IMR-90 (cell line): ENCODE data around the gene HMG20A. TPM values are rescaled to one million over a fixed set of nuclear protein-coding genes. Genes with fewer than 3 reads are reported as not detected.

Experiments used
- ATAC-seq: fragments of 200-7000 bp; cut with Tn5 transposase; 2 replicates; pipeline ENCODE4 v1.9.1; 2020; ENCODE audit warnings: low read depth, mild to moderate bottlenecking, moderate library complexity
- BruUV-seq: library from RNA; stranded (reverse); fragments of 400-500 nt; replicated peaks from 2 replicates; lab custom pipeline; 2021; lab: Mats Ljungman, UMichigan
- CTCF ChIA-PET: fragments of 300-600 bp; formaldehyde crosslinking; extraction: SDS; loops from one replicate; lab custom pipeline; 2021; ENCODE audit warnings: antibody characterized with exemption; lab: Yijun Ruan, JAX
- POLR2A ChIA-PET: fragments of 300-600 bp; sonication (Branson Sonifier 250); formaldehyde crosslinking; loops from one replicate; lab custom pipeline; 2022; ENCODE audit warnings: antibody characterized with exemption; ENCODE audit not compliant: unreplicated experiment; lab: Charles Lee
- DNase-seq: peaks from one replicate; pipeline ENCODE4 v3.0.0; 2013
- H2AFZ ChIP-seq: replicated peaks from 2 replicates; pipeline ENCODE3; 2013; ENCODE audit warnings: low read length, mild to moderate bottlenecking; ENCODE audit not compliant: poor library complexity
- H2AK5ac ChIP-seq: 2 replicates; pipeline ENCODE4 v1.6.1; 2013; ENCODE audit warnings: low read depth, low read length, inconsistent platforms
- H2AK9ac ChIP-seq: replicated peaks from 2 replicates; pipeline ENCODE3; 2013; ENCODE audit warnings: mild to moderate bottlenecking, low read depth, low read length, moderate library complexity; ENCODE audit not compliant: poor library complexity
- H2BK120ac ChIP-seq: 2 replicates; pipeline ENCODE4 v1.6.1; 2013; ENCODE audit warnings: low read depth, low read length, inconsistent platforms
- H2BK15ac ChIP-seq: 3 replicates; pipeline ENCODE4 v1.6.1; 2013; ENCODE audit warnings: low read depth, low read length, inconsistent platforms
- H2BK20ac ChIP-seq: 2 replicates; pipeline ENCODE4 v1.6.1; 2013; ENCODE audit warnings: low read depth, mild to moderate bottlenecking, inconsistent platforms, low read length, moderate library complexity
- H2BK5ac ChIP-seq: 2 replicates; pipeline ENCODE4 v1.6.1; 2013; ENCODE audit warnings: mild to moderate bottlenecking, low read depth, low read length, inconsistent platforms; ENCODE audit not compliant: poor library complexity, severe bottlenecking
- H3K14ac ChIP-seq: replicated peaks from 2 replicates; pipeline ENCODE4 v1.6.1; 2013; ENCODE audit warnings: low read depth, low read length, inconsistent platforms
- H3K18ac ChIP-seq: 2 replicates; pipeline ENCODE4 v1.6.1; 2013; ENCODE audit warnings: low read depth, low read length, control low read depth
- H3K23ac ChIP-seq: 2 replicates; pipeline ENCODE4 v1.6.1; 2013; ENCODE audit warnings: low read depth, low read length, inconsistent platforms
- H3K27ac ChIP-seq: 2 replicates; pipeline ENCODE4 v1.5.1; 2013; ENCODE audit warnings: mild to moderate bottlenecking, control low read depth, low read length; ENCODE audit not compliant: insufficient read depth
- H3K27me3 ChIP-seq: 2 replicates; pipeline ENCODE4 v1.6.1; 2013; ENCODE audit warnings: low read length; ENCODE audit not compliant: control insufficient read depth, insufficient read depth
- H3K36me3 ChIP-seq: 2 replicates; pipeline ENCODE4 v1.6.1; 2013; ENCODE audit warnings: low read length, mixed read lengths; ENCODE audit not compliant: control insufficient read depth, insufficient read depth
- H3K4ac ChIP-seq: 2 replicates; pipeline ENCODE4 v1.6.1; 2013; ENCODE audit warnings: low read depth, low read length, inconsistent platforms
- H3K4me1 ChIP-seq: 2 replicates; pipeline ENCODE4 v1.6.1; 2013; ENCODE audit warnings: low read length, mixed read lengths; ENCODE audit not compliant: control insufficient read depth, insufficient read depth
- H3K4me2 ChIP-seq: 2 replicates; pipeline ENCODE4 v1.6.1; 2013; ENCODE audit warnings: low read depth, mild to moderate bottlenecking, control low read depth, low read length, moderate library complexity
- H3K4me3 ChIP-seq: 2 replicates; pipeline ENCODE4 v1.5.1; 2013; ENCODE audit warnings: low read depth, mild to moderate bottlenecking, control low read depth, low read length, moderate library complexity; ENCODE audit not compliant: insufficient read depth
- H3K56ac ChIP-seq: 2 replicates; pipeline ENCODE4 v1.6.1; 2013; ENCODE audit warnings: low read length, inconsistent platforms; ENCODE audit not compliant: insufficient read depth; ENCODE audit errors: extremely low read depth
- H3K79me1 ChIP-seq, 2 experiments: 2 replicates each; pipeline ENCODE4 v1.6.1; 2013; ENCODE audit warnings: low read length in 2 of 2, inconsistent platforms in 1 of 2, low read depth in 1 of 2
- H3K9ac ChIP-seq: 2 replicates; pipeline ENCODE4 v1.6.1; 2013; ENCODE audit warnings: low read depth, low read length, control low read depth
- H3K9me1 ChIP-seq: 2 replicates; pipeline ENCODE4 v1.6.1; 2013; ENCODE audit warnings: low read length, inconsistent platforms; ENCODE audit not compliant: insufficient read depth
- H3K9me3 ChIP-seq: 2 replicates; pipeline ENCODE4 v1.6.1; 2013; ENCODE audit warnings: low read length; ENCODE audit not compliant: control insufficient read depth, insufficient read depth
- H4K20me1 ChIP-seq: 2 replicates; pipeline ENCODE4 v1.6.1; 2013; ENCODE audit warnings: low read length, inconsistent platforms; ENCODE audit not compliant: insufficient read depth
- H4K5ac ChIP-seq: 2 replicates; pipeline ENCODE4 v1.6.1; 2013; ENCODE audit warnings: mild to moderate bottlenecking, low read depth, low read length, control low read depth
- H4K8ac ChIP-seq, 2 experiments: 2 replicates each; pipeline ENCODE4 v1.6.1; 2013; ENCODE audit warnings: low read depth in 2 of 2, low read length in 2 of 2, control low read depth in 1 of 2, inconsistent platforms in 1 of 2
- H4K91ac ChIP-seq: 2 replicates; pipeline ENCODE4 v1.6.1; 2013; ENCODE audit warnings: low read depth, low read length, inconsistent platforms; ENCODE audit not compliant: insufficient read depth
- BHLHE40 ChIP-seq: fragments of 150-350 bp; IDR thresholded peaks from 2 replicates; pipeline ENCODE4 v1.6.1; 2016; ENCODE audit warnings: mild to moderate bottlenecking, low read depth, low read length
- CTCF ChIP-seq: conservative IDR thresholded peaks from 2 replicates; pipeline ENCODE4 v1.5.1; 2012; ENCODE audit warnings: mild to moderate bottlenecking, low read depth, low read length, improper control_type of control experiment
- ELK1 ChIP-seq: fragments of 150-350 bp; IDR thresholded peaks from 2 replicates; pipeline ENCODE4 v1.6.1; 2016; ENCODE audit warnings: low read depth, mild to moderate bottlenecking, low read length, moderate library complexity, borderline replicate concordance
- NFE2L2 ChIP-seq: fragments of 150-350 bp; IDR thresholded peaks from 2 replicates; pipeline ENCODE4 v1.6.1; 2016; ENCODE audit warnings: low read depth, mild to moderate bottlenecking, low read length
- WGBS, 2 experiments: methylation state at CpG; one replicate each; pipeline versions ENCODE4 v1.1.5 to v1.1.7; 2013; ENCODE audit warnings: missing lambda C conversion rate in 2 of 2; ENCODE audit not compliant: insufficient read length in 1 of 2; ENCODE audit errors: extremely low coverage in 2 of 2; 5-methylcytosine and 5-hydroxymethylcytosine counted together
- dilution Hi-C: fragments of 300-500 bp; cut with HindIII; formaldehyde crosslinking; loops from one replicate; pipeline ENCODE4 v1.14.3; 2018; ENCODE audit warnings: low sequenced_read_pairs; ENCODE audit not compliant: unreplicated experiment
- in situ Hi-C: fragments of 300-500 bp; cut with MboI; formaldehyde crosslinking; loops from 3 replicates; pipeline ENCODE4 v1.14.3; 2019; ENCODE audit warnings: low sequenced_read_pairs, inconsistent platforms, mixed read lengths
- intact Hi-C: fragments of 100-400 bp; cut with micrococcal nuclease; formaldehyde crosslinking; loops from 2 replicates; pipeline ENCODE4 v1.10.0; 2022
- polyA plus RNA-seq, 3 experiments: library from polyadenylated mRNA; depleted of rRNA; stranded (reverse); fragments of >200 nt; gene quantifications; 2 replicates each; pipeline ENCODE4 v1.2.3, GENCODE V29; 2012; ENCODE audit warnings: low replicate concordance in 1 of 3
- total RNA-seq: library from RNA; depleted of rRNA; stranded (reverse); fragments of >200 nt; gene quantifications from 2 replicates; pipeline ENCODE4 v1.2.3, GENCODE V29; 2012

The HMG20A gene
- total and polyA plus RNA-seq, 2 of the 4 experiments (the other 2 are of a cell fraction) = 22.3 to 25.3 TPM

- Histone ChIP-seq H3K27me3 (no peaks in the 10 kb centered on the region), H4K20me1 (no peaks in the 10 kb centered on the region; the same call in 1 of the 2 replicates), H2AFZ (no peak overlapping the region), H2BK5ac (no peak overlapping the region), H3K27ac (no peak overlapping the region), H3K4ac (no peak overlapping the region), H3K4me1 (no peaks in the 10 kb centered on the region), H3K9ac (no peak overlapping the region), H4K5ac (no peak overlapping the region), H3K56ac (no peak overlapping the region), H3K79me1 (no peaks in the 10 kb centered on the region), H3K18ac (no peak overlapping the region), H3K4me3 (no peak overlapping the region), H2BK120ac (no peak overlapping the region), H3K4me2 (no peak overlapping the region), H2BK15ac (no peak overlapping the region), H3K14ac (no peak overlapping the region), H2AK5ac (no peak overlapping the region), H2BK20ac (no peak overlapping the region), H2AK9ac (no peak overlapping the region), H3K9me1 (peaks cover 7% of the 10 kb centered on the region; the same call in 1 of the 2 replicates), H4K91ac (no peak overlapping the region), H3K36me3 (no peaks in the 10 kb centered on the region), H3K9me3 (peaks cover 2% of the 10 kb centered on the region; the same call in 1 of the 2 replicates), H4K8ac (no peak overlapping the region), H3K23ac (no peak overlapping the region)
- no CpG with 5 or more reads among the region's 7 CpGs for WGBS, 2 experiments
- ChIA-PET CTCF (no interaction called here), POLR2A (no interaction called here)
- ATAC-seq (no peak), DNase-seq (no peak)
- dilution Hi-C loops (no loop called here), in situ Hi-C loops (no loop called here), intact Hi-C loops (no loop called here)
- TF ChIP-seq NFE2L2 (no peak), CTCF (no peak), BHLHE40 (no peak), ELK1 (no peak)
- no TSS peak for BruUV-seq
Measured at GRCh38 chr15:77517579-77517978, 96.9 kb downstream of the HMG20A start.
